HL-60 (cell line): ENCODE results near the gene AP3M1.

Source experiments
- POLR2AphosphoS5 ChIP-seq: IDR thresholded peaks from 2 replicates; pipeline ENCODE4 v1.6.1; 2012; ENCODE audit warnings: low read depth
- TF ChIP-seq, protein P1 (sequence below): IDR thresholded peaks from one replicate; pipeline ENCODE4 v1.5.1; 2011; ENCODE audit warnings: low read length, control low read depth, inconsistent platforms; ENCODE audit not compliant: insufficient read depth
- TF ChIP-seq, protein P2 (sequence below): IDR thresholded peaks from 2 replicates; pipeline ENCODE4 v1.6.1; 2012; ENCODE audit warnings: low read depth; ENCODE audit not compliant: insufficient replicate concordance

DNA sequence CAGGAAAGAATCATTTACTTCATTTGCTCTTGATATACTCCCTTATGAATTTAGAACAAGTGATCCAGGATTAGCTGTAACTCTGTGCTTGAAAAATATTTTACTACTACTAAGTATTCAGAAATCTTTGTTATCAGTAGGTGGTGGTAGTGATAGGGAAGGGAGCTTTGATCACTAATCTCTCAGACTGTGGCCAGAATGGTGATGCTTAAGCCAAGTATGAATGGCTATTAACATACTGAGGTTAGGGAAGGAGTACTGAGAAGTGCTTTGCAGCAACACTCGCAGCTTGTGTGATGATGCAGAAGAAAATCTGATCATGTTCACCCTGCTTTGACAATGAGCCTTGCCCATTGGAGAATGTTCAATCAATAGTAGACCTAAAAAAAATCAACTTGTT lies 29.3 kb downstream of the AP3M1 start:
- TF ChIP-seq, protein P1, sequence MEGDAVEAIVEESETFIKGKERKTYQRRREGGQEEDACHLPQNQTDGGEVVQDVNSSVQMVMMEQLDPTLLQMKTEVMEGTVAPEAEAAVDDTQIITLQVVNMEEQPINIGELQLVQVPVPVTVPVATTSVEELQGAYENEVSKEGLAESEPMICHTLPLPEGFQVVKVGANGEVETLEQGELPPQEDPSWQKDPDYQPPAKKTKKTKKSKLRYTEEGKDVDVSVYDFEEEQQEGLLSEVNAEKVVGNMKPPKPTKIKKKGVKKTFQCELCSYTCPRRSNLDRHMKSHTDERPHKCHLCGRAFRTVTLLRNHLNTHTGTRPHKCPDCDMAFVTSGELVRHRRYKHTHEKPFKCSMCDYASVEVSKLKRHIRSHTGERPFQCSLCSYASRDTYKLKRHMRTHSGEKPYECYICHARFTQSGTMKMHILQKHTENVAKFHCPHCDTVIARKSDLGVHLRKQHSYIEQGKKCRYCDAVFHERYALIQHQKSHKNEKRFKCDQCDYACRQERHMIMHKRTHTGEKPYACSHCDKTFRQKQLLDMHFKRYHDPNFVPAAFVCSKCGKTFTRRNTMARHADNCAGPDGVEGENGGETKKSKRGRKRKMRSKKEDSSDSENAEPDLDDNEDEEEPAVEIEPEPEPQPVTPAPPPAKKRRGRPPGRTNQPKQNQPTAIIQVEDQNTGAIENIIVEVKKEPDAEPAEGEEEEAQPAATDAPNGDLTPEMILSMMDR = no peak
- TF ChIP-seq POLR2AphosphoS5 = no peak
- TF ChIP-seq, protein P2, sequence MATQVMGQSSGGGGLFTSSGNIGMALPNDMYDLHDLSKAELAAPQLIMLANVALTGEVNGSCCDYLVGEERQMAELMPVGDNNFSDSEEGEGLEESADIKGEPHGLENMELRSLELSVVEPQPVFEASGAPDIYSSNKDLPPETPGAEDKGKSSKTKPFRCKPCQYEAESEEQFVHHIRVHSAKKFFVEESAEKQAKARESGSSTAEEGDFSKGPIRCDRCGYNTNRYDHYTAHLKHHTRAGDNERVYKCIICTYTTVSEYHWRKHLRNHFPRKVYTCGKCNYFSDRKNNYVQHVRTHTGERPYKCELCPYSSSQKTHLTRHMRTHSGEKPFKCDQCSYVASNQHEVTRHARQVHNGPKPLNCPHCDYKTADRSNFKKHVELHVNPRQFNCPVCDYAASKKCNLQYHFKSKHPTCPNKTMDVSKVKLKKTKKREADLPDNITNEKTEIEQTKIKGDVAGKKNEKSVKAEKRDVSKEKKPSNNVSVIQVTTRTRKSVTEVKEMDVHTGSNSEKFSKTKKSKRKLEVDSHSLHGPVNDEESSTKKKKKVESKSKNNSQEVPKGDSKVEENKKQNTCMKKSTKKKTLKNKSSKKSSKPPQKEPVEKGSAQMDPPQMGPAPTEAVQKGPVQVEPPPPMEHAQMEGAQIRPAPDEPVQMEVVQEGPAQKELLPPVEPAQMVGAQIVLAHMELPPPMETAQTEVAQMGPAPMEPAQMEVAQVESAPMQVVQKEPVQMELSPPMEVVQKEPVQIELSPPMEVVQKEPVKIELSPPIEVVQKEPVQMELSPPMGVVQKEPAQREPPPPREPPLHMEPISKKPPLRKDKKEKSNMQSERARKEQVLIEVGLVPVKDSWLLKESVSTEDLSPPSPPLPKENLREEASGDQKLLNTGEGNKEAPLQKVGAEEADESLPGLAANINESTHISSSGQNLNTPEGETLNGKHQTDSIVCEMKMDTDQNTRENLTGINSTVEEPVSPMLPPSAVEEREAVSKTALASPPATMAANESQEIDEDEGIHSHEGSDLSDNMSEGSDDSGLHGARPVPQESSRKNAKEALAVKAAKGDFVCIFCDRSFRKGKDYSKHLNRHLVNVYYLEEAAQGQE = no peak
